HCT116 (cell line): ENCODE results near the gene SLC16A7. TPM values are rescaled to one million over a fixed set of nuclear protein-coding genes. Genes with fewer than 3 reads are reported as not detected.

Source experiments
- ATAC-seq: fragments of 200-7000 bp; cut with Tn5 transposase; 2 replicates; pipeline ENCODE4 v1.9.1; 2020; ENCODE audit warnings: mild to moderate bottlenecking, moderate library complexity
- BruUV-seq: library from RNA; stranded (reverse); fragments of 400-500 nt; replicated peaks from 2 replicates; lab custom pipeline; 2021; lab: Mats Ljungman, UMichigan
- CTCF ChIA-PET: fragments of 300-600 bp; sonication (Branson Sonifier 250); formaldehyde crosslinking; loops from one replicate; lab custom pipeline; 2021; ENCODE audit warnings: antibody characterized with exemption; lab: Charles Lee
- POLR2A ChIA-PET: fragments of 300-600, 350-600 bp; sonication (Branson Sonifier 250); formaldehyde crosslinking; loops from one replicate; lab custom pipeline; 2021; ENCODE audit warnings: antibody characterized with exemption; lab: Charles Lee
- RAD21 ChIA-PET, 2 experiments: fragments of 300-600 bp; sonication (Branson Sonifier 250); formaldehyde crosslinking; loops; one replicate each; lab custom pipeline; 2023; ENCODE audit warnings: low total read pairs in 2 of 2; ENCODE audit not compliant: uncharacterized antibody in 2 of 2, unreplicated experiment in 2 of 2, low non-redundant PET in 1 of 2; lab: Charles Lee
- DNase-seq: peaks from one replicate; pipeline ENCODE4 v3.0.0-alpha.2; 2010; ENCODE audit warnings: low read depth, low spot score
- H2AFZ ChIP-seq: fragments of 200-600 bp; shearing (Covaris generic), sonication (generic); 2 replicates; pipeline ENCODE4 v1.6.1; 2017; ENCODE audit warnings: low read depth, mixed run types, mixed read lengths, antibody characterized with exemption, low read length; ENCODE audit not compliant: poor library complexity, severe bottlenecking
- H3K27ac ChIP-seq: 2 replicates; pipeline ENCODE4 v1.5.1; 2012; ENCODE audit warnings: low read depth, low read length
- H3K27me3 ChIP-seq: fragments of 200-600 bp; sonication (generic); 2 replicates; pipeline ENCODE4 v1.6.1; 2016; ENCODE audit warnings: mixed run types, low read length, mixed read lengths; ENCODE audit not compliant: insufficient read depth
- H3K36me3 ChIP-seq, 2 experiments: fragments of 200-500 bp in 1 of 2; fragments of 200-600 bp in 1 of 2; sonication (Bioruptor generic) in 1 of 2; sonication (generic) in 1 of 2; 2 replicates each; pipeline versions ENCODE4 v1.5.1 to v1.6.1; 2014 to 2016; ENCODE audit warnings: low read length in 2 of 2, inconsistent platforms in 1 of 2, mixed read lengths in 1 of 2, mixed run types in 1 of 2; ENCODE audit not compliant: insufficient read depth in 2 of 2, control insufficient read depth in 1 of 2
- H3K4me1 ChIP-seq, 2 experiments: fragments of 200-600 bp in 1 of 2; sonication (generic) in 1 of 2; 2 replicates each; pipeline versions ENCODE4 v1.5.1 to v1.6.1; 2012 to 2017; ENCODE audit warnings: low read length in 2 of 2, inconsistent platforms in 1 of 2, mild to moderate bottlenecking in 1 of 2, mixed read lengths in 1 of 2, mixed run types in 1 of 2, moderate library complexity in 1 of 2; ENCODE audit not compliant: insufficient read depth in 2 of 2, control insufficient read depth in 1 of 2
- H3K4me2 ChIP-seq: fragments of 200-600 bp; sonication (generic); 2 replicates; pipeline ENCODE4 v1.6.1; 2017; ENCODE audit warnings: mixed run types, low read length, mixed read lengths
- H3K4me3 ChIP-seq, 2 experiments: fragments of 200-600 bp in 1 of 2; sonication (generic) in 1 of 2; replicated peaks in 1 of 2; 2 replicates each; pipeline ENCODE4 v1.5.1; 2011 to 2016; ENCODE audit warnings: low read length in 2 of 2, control low read depth in 1 of 2, low read depth in 1 of 2, mild to moderate bottlenecking in 1 of 2, mixed read lengths in 1 of 2, mixed run types in 1 of 2
- H3K79me2 ChIP-seq: fragments of 200-600 bp; sonication (generic); 2 replicates; pipeline ENCODE4 v1.6.1; 2017; ENCODE audit warnings: mild to moderate bottlenecking, mixed run types, low read length, moderate library complexity, mixed read lengths; ENCODE audit not compliant: insufficient read depth
- H3K9ac ChIP-seq: fragments of 200-600 bp; sonication (generic); 2 replicates; pipeline ENCODE4 v1.6.1; 2016; ENCODE audit warnings: low read length, mixed read lengths
- H3K9me2 ChIP-seq: fragments of 200-600 bp; sonication (generic), shearing (Covaris generic); 2 replicates; pipeline ENCODE4 v1.6.1; 2017; ENCODE audit warnings: mixed run types, mild to moderate bottlenecking, moderate library complexity; ENCODE audit not compliant: insufficient read depth
- H3K9me3 ChIP-seq, 2 experiments: fragments of 200-500 bp in 1 of 2; fragments of 200-600 bp in 1 of 2; sonication (Bioruptor generic) in 1 of 2; sonication (generic) in 1 of 2; 2 replicates each; pipeline ENCODE4 v1.6.1; 2014 to 2017; ENCODE audit warnings: low read length in 2 of 2, mixed read lengths in 2 of 2, inconsistent platforms in 1 of 2, low read depth in 1 of 2, mild to moderate bottlenecking in 1 of 2, mixed run types in 1 of 2, moderate library complexity in 1 of 2; ENCODE audit not compliant: control insufficient read depth in 1 of 2, insufficient read depth in 1 of 2
- H4K20me1 ChIP-seq: fragments of 200-600 bp; sonication (generic), shearing (Covaris generic); 2 replicates; pipeline ENCODE4 v1.6.1; 2017; ENCODE audit warnings: mixed run types, mild to moderate bottlenecking, moderate library complexity; ENCODE audit not compliant: insufficient read depth
- CBX3 ChIP-seq: IDR thresholded peaks from 2 replicates; pipeline ENCODE4 v1.6.1; 2012; ENCODE audit warnings: low read depth
- CEBPB ChIP-seq: IDR thresholded peaks from 2 replicates; pipeline ENCODE4 v1.6.1; 2012; ENCODE audit warnings: low read depth
- ELF1 ChIP-seq: IDR thresholded peaks from 2 replicates; pipeline ENCODE4 v1.6.1; 2012; ENCODE audit warnings: low read depth, borderline replicate concordance
- EZH2 ChIP-seq: fragments of 200-600 bp; sonication (generic); IDR thresholded peaks from 2 replicates; pipeline ENCODE4 v1.6.1; 2017; ENCODE audit warnings: antibody characterized with exemption, mixed run types
- EZH2phosphoT487 ChIP-seq: fragments of 200-600 bp; IDR thresholded peaks from 2 replicates; pipeline ENCODE4 v1.6.1; 2018; ENCODE audit warnings: antibody characterized with exemption, borderline replicate concordance
- FOSL1 ChIP-seq: IDR thresholded peaks from 2 replicates; pipeline ENCODE4 v1.6.1; 2012; ENCODE audit warnings: low read depth
- POLR2A ChIP-seq: IDR thresholded peaks from 2 replicates; pipeline ENCODE4 v1.7.0; 2011; ENCODE audit warnings: borderline replicate concordance; ENCODE audit not compliant: insufficient read depth, insufficient read length; ENCODE audit errors: extremely low read depth
- POLR2AphosphoS5 ChIP-seq: IDR thresholded peaks from 2 replicates; pipeline ENCODE4 v1.6.1; 2011; ENCODE audit warnings: mild to moderate bottlenecking, low read depth, low read length, moderate library complexity
- SP1 ChIP-seq: IDR thresholded peaks from 2 replicates; pipeline ENCODE4 v1.6.1; 2012; ENCODE audit warnings: low read depth
- TCF7L2 ChIP-seq: IDR thresholded peaks from 2 replicates; pipeline ENCODE4 v1.7.0; 2011; ENCODE audit warnings: borderline replicate concordance, inconsistent platforms; ENCODE audit not compliant: insufficient read depth, insufficient read length; ENCODE audit errors: extremely low read depth
- intact Hi-C: fragments of 100-400 bp; cut with micrococcal nuclease; formaldehyde crosslinking; loops from 2 replicates; pipeline ENCODE4 v1.10.0; 2022
- total RNA-seq: library from RNA; stranded (reverse); gene quantifications from one replicate; pipeline ENCODE4 v1.2.1, GENCODE V29; 2021; ENCODE audit not compliant: unreplicated experiment
- TF ChIP-seq, protein P1 (sequence below): IDR thresholded peaks from 2 replicates; pipeline ENCODE4 v1.6.1; 2011; ENCODE audit warnings: mild to moderate bottlenecking, low read length, moderate library complexity; ENCODE audit not compliant: insufficient replicate concordance; ENCODE audit errors: extremely low read depth
- TF ChIP-seq, protein P2 (sequence below): IDR thresholded peaks from 2 replicates; pipeline ENCODE4 v1.6.1; 2012
- TF ChIP-seq, protein P3 (sequence below): IDR thresholded peaks from 2 replicates; pipeline ENCODE4 v1.6.1; 2012

The SLC16A7 gene
- total RNA-seq, 1 experiment from 2014 or later, result 10.0 TPM

DNA sequence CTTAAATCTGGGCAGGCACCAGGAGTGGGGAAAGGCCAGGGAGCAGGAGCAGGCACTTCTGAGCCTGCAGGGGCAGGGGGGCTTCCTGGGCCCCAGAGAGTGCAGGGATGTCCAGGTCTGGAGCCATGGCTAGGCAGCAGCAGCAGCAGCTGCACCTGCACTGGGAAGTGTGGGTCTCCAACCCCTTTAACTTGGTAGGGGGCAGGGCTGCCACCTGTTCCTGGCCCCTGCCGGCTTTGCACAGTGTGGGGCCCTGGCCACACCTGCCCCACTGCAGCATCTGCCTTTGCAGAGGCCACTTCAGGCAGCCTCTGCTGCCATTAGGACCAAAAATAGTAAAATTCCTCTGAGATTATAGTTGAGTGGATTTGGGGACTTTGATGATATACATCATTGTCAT, 138.5 kb downstream of the SLC16A7 start:
- no peak overlapping the region for H3K27ac ChIP-seq
- H3K9ac ChIP-seq, result no peak overlapping the region
- no TSS peak for BruUV-seq
- CTCF ChIA-PET, result no interaction called here
- DNase-seq (no peak), ATAC-seq (no peak)
- no peak overlapping the region for H3K4me2 ChIP-seq
- no peaks in the 10 kb centered on the region for H3K36me3 ChIP-seq
- H3K9me2 ChIP-seq, result no peaks in the 10 kb centered on the region
- no peaks in the 10 kb centered on the region for H4K20me1 ChIP-seq
- H3K4me1 ChIP-seq, result peaks cover 3 to 7% of the 10 kb centered on the region in 2 experiments; a peak in 3 of 4 replicates
- H3K9me3 ChIP-seq, result no peaks in the 10 kb centered on the region
- POLR2A ChIA-PET, result no interaction called here
- H3K27me3 ChIP-seq, result no peaks in the 10 kb centered on the region
- H3K79me2 ChIP-seq, result no peaks in the 10 kb centered on the region
- intact Hi-C loops, result no loop called here
- RAD21 ChIA-PET, result no interaction called here
- no peak overlapping the region for H2AFZ ChIP-seq
- no peak overlapping the region for H3K4me3 ChIP-seq
- TF ChIP-seq POLR2A (no peak), TCF7L2 (no peak), SP1 (no peak), ELF1 (no peak), FOSL1 (no peak), CEBPB (no peak), EZH2 (no peak), POLR2AphosphoS5 (no peak), CBX3 (no peak), EZH2phosphoT487 (no peak)
- TF ChIP-seq, protein P1, sequence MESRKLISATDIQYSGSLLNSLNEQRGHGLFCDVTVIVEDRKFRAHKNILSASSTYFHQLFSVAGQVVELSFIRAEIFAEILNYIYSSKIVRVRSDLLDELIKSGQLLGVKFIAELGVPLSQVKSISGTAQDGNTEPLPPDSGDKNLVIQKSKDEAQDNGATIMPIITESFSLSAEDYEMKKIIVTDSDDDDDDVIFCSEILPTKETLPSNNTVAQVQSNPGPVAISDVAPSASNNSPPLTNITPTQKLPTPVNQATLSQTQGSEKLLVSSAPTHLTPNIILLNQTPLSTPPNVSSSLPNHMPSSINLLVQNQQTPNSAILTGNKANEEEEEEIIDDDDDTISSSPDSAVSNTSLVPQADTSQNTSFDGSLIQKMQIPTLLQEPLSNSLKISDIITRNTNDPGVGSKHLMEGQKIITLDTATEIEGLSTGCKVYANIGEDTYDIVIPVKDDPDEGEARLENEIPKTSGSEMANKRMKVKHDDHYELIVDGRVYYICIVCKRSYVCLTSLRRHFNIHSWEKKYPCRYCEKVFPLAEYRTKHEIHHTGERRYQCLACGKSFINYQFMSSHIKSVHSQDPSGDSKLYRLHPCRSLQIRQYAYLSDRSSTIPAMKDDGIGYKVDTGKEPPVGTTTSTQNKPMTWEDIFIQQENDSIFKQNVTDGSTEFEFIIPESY, result no peak
- TF ChIP-seq, protein P2, sequence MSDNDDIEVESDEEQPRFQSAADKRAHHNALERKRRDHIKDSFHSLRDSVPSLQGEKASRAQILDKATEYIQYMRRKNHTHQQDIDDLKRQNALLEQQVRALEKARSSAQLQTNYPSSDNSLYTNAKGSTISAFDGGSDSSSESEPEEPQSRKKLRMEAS, result no peak
- TF ChIP-seq, protein P3, sequence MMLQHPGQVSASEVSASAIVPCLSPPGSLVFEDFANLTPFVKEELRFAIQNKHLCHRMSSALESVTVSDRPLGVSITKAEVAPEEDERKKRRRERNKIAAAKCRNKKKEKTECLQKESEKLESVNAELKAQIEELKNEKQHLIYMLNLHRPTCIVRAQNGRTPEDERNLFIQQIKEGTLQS, result no peak
- TF ChIP-seq, all 23 proteins: peak for 0
